NCI-H526 (cell line): ENCODE data around the gene RASSF7.

Experiments
- DNase-seq, 2 experiments: peaks; one replicate each; lab custom pipeline; 2025; lab: John Stamatoyannopoulos, UW

RASSF7 gene

DNA sequence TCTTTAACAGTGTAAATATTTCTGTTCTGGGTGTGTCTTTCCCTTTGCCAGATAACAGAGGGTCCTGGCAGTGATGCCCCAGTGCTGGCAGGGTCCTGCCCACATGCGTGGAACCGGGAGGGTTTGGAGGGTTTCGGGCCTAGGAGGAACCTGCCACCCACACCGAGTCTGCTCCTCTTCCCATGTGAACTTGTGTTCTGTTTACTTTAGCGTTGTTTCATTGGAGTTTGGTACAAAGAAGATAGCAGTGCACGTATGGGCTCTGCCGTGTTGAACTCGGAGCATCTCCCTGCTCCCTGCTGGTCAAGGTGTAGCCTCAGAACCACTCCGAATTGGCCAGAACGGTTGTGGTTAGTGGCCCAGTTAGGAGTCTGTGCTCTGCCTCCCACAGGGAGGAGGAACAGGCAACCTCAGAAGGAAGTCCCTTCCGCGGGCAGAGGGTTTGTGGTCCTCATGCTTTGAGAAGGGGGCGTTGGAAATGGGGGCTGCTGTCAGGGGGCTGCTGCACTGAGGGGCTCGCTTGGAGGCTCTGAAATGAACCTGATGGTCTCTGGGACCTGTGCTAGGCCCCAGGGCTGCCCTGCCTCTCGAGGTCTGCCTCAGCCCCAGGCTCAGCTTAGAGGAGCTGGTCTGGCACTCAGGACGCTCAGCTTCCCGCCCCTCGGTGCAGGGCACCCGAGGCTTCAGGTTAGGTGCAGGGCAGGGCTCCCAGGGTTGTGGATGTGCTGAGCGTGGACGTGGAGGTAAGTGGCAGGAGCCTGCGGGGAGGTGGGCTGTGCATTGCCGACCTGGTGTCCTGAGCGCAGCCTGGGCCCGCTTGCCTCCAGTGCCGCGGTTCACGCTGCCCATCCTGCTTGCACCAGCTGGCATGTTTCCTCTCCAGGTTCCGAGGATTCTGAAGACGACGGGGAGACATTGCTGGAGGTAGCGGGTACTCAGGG, 25.9 kb downstream of the RASSF7 start:
- DNase-seq = no peak

DNA sequence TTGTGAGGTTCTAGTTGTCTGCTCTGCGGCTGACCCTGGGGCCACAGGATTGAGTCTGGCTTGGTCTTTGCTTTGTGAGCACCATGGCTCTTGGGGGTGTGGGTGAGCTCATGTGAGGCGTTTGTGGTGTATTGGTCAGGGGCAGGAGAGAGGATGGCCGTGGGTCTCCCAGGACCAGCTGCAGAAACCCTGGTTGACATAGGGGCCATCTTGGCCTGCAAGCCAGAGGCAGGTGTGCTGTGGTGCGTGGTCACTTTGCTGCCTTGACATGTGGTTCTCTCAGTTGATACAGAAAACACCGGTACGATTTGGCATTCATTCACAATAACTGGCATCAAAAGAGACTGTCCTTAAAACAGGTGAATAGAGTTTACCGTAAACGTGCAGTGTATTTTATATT, 26.8 kb downstream of the RASSF7 start:
- no peak for DNase-seq

DNA sequence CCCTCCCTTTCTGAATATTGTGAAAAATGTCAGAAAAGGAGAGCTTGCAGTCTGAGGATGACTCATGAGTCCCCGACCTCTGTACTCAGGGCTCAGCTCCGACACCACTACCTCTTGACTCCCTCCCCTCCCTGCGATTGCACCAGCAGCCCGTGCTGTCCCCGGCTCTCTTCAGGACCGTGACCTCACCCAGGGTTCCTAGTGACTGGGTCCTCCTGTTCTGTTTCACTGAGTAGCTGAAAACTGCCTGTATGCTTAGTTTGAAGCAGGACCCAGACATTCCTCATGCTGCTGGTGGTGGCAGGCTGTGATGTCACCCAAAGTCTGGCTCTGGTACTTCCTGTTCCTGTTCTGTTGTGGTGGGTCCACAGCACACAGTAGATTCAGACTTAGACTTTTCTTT, 27.2 kb downstream of the RASSF7 start:
- no peak for DNase-seq

DNA sequence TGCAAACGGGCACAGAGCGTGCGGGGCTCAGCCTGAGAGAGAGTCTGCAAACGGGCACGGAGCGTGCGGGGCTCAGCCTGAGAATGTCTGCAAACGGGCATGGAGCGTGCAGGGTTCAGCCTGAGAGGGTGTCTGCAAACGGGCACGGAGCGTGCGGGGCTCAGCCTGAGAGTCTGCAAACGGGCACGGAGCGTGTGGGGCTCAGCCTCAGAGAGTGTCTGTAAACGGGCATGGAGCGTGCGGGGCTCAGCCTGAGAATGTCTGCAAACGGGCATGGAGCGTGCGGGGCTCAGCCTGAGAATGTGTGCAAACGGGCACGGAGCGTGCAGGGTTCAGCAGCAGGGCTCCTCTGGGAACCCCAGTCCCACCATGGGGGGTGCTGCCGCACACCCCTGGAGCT, 29.0 kb downstream of the RASSF7 start:
- DNase-seq = no peak

DNA sequence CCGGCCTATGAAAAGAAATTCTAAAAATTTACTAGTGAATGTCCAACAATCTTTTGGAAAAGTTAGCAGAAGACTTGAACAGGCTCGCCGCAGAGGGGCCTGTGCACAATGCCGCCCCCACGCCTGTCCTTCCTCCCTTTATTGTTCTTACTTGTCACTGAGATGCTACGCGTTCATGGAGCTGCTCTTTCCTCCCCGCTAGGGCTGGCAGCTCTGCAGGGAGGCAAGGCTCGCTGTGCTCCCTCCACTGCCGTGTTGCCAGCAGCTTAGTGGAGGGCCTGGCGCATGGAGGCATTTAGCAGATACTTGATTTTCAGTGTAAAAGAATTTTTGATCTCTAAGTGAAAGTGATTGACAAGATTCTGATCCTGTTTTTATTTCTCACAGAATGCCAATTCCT, 30.2 kb downstream of the RASSF7 start:
- no peak for DNase-seq

DNA sequence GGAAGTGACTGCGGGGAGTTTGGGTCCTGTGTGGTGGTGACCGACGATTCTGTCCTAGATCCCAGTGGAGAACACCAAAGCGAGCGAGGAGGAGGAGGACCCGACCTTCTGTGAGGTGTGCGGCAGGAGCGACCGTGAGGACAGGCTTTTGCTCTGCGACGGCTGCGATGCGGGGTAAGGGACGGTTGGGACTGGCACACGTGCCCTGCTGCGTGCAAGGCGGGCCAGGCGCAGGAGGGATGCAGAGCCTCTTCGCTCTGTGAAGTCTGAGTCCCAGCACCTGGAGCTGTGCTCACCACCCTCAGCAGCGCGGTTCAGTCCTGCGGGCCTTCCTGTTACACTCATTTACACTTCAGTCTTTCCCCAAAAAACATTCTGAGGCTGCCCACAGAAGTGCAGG, 31.7 kb downstream of the RASSF7 start:
- no peak for DNase-seq

DNA sequence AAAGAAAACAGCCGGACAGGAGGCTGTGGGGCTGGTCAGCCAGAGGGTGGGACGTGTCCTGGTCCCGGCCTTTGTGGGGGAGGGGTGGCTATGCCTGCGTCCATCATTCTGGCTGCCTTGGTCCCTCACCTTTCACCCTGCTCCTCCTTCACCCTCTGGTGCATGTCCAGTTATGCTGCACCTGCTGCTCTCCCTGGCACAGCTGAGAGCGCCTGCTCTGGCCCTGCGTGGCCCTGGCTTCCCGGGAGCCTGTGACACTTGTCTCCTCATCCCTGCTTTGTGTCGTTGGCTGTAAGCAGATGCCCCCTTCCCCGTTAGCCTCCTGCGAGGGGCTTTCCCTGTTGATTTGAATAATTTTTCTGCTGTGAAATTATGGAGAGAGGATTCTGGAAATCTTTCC, 32.1 kb downstream of the RASSF7 start:
- no peak for DNase-seq

DNA sequence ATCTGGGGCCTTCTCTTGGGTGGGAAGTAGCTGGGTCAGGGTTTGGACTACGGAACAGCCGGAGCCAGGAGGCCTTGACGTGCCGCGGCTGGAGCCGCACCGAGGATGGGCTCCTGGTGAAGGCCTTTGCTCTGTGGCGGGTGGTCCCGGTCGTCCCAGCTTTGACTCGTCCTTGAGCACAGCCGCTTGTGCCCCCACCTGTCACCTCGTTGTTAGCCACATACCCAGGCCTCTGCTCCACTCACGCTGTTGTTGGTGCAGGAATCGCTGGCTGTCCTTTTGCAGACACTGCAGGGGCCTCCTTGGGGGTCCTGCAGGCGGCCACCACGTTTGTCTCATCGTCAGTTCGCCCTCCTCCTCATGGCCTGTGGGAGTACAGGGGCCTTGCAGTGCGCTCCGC, 32.6 kb downstream of the RASSF7 start:
- no peak for DNase-seq

DNA sequence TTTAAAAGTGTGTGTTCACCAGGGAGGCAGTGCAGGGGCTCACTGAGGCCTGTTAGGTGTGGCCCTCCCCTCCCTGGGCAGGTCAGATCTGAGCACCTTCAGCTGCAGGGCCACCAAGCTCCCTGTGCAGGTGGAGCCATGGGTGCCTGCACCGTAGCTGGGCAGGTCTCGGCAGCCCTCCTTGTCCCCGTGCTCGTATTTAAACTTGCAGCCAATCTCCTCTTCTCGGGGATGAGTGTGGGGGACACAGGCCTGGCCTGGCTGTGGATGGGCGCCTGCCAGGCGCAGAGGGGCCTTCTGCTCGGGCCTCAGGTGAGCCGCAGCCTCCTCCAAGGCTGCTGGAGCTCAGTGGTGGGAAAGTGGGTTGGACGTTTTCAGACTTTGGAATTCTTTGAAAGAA, 34.6 kb downstream of the RASSF7 start:
- no peak for DNase-seq

DNA sequence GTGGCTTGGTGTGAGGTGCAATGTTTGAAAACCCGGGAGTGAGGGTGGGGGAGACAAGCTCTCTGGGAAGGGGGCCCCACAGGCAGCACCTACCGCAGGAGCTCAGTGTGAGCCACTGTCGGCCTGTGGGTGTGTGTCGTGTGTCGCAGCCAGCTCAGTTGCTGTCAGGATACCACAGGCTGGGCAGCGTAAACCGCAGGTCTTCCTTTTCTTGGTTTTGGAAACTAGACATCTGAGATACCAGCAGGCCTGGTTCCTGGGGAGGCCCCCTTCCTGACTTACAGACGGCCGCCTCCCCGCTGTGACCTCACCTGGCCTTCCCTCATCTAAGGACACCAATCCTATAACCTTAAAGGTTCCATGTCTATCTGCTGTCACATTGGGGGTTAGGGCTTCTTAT, 35.6 kb downstream of the RASSF7 start:
- no peak for DNase-seq

DNA sequence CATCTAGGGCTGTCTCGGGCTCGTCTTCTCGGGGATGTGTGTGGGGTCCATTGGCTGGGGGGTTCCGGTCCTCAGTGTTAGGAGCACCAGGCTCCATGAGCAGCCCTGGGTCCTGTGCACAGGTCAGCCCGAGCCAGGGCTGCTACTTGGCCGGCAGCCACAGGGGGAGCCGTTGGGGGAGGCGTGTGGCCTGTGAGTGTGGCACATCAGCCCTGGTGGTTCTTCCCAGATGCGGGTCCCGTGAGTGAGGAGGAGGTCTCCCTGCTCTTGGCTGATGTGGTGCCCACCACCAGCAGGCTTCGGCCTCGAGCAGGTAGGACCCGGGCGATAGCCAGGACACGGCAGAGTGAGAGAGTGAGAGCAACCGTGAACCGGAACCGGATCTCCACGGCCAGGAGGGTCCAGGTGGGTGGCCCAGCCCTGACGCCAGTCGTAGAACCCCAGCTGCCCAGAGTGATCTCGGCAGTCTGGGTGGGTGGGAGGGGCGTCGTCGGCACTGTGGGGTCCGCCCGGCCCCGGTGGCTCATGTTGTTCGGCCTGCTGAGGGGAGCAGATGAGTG, 36.5 kb downstream of the RASSF7 start:
- DNase-seq = no peak

DNA sequence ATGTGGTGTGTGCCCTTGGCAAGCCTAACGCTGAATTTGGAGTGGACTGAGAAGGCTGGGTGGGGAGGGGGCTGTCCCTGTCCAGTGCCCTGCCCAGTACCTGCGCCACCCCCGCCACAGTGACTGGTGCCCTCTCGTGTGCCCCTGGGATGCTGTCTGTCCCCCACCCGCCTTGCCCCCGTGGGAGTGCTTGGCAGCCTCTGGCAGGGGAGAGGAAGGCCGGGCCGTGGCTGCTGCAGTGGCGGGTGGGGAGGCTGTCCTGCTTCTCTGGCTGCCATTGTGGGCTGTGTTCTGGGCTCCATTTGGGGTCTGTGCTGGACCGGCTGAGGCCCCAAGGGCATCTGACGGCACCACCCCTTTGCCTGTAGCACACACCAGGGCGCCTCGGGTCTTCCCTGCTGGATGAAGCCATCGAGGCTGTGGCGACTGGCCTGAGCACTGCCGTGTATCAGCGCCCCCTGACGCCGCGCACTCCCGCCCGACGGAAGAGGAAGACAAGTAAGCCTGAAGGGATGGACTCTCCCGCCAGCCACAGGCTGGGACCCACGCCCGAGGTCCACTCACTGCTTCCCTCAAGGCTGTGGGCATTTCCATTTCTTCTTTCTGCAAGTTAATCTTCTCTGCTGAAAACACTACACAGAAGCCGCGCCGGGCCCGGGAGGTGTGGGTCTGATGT, 37.4 kb downstream of the RASSF7 start:
- no peak for DNase-seq

DNA sequence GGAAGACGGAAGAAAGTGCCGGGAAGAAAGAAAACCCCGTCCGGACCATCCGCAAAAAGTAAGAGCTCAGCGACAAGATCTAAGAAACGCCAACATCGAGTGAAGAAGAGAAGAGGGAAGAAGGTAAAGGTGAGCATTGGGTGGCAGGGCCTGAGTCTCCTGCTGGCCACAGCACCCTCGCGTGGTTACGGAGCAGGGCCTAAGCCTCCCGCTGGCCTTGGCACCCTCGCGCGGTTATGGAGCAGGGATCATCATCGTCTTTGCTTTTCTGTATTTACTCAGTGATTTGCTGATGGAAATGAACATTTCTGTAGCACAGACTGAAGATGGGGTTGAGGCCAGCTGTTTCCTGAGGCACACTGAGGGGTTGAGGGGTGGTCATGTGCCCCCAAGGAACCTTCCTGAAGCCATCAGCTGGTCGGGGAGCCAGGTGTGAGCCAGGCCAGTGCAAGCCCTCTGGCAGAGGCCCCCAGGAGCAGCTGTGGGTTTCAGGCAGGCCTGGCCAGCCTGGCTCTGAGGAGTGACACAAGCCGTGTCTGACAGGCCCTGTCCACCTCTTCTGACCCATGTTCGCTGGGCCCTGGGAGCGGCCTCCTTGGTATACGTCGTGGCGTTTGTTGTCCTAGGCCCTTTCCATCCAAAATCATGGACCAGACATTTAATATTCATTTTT, 40.9 kb downstream of the RASSF7 start:
- DNase-seq = no peak

DNA sequence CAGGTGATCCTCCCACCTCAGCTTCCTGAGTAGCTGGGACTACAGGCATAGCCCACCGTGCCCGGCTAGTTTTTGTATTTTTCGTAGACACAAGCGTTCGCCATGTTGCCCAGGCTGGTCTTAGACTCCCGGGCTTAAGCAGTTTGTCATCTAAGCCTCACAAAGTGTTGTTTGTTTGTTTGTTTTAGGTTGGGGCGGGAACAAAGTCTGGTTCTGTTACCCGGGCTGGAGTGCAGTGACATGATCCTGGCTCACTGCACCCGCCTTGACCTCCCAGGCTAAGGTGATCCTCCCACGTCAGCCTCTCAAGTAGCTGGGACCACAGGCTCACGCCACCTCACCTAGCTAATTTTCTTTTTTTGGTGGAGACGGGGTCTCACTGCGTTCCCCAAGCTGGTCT, 42.4 kb downstream of the RASSF7 start:
- no peak for DNase-seq

DNA sequence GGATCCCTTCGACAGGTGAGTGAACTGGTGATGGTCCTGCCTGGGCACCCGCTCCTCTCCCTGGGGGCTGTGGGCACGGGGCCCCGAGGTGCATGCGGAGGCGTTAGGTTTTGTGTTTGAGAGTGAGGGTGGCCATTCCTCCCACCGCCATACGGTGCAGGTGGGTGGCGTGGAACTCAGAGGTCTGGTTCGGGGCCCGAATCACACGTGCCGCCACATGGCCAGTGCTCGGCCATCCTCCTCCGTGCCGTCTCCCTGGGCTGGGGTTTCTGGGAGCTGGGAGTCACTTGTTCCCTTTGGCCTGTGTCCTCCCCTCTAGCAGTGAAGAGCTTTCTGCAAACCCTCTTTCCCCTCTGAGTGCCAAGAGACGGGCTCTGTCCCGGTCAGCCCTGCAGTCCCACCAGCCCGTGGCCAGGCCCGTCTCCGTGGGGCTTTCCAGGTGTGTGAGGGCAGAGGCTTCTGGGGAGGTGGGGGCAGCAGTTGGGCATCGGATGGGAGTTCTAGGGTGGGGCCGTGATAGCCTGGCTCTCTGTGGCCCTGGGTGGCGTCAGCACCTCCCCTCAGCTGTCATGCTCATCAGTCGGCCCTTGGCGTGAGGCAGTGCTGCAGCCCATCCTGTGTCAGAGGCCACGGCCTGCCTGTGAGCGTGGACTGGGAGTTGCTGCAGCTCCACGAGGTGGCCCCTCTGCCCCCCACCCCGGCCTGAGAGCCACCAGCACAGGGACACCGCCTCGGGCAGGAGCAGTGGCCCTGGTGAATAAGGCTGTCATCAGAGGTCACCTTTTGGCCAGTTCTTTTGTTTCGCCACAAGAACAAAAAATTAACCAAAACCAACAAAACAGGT, 44.7 kb downstream of the RASSF7 start:
- DNase-seq = no peak

DNA sequence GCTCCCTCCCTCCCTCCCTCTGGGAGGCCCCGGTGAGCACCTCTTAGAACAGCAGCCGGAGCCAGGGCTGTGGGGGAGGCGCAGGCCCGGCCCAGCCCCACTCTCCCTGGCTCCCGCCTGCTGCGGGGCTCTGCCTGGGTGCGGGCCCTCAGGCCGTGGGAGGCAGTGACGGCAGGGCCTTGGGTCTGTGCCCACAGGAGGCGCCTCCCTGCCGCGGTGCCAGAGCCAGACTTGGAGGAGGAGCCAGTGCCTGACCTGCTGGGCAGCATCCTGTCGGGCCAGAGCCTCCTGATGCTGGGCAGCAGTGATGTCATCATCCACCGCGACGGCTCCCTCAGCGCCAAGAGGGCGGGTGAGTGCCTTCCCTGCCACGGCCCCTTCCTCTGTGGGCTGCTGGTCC, 45.5 kb downstream of the RASSF7 start:
- DNase-seq = no peak

DNA sequence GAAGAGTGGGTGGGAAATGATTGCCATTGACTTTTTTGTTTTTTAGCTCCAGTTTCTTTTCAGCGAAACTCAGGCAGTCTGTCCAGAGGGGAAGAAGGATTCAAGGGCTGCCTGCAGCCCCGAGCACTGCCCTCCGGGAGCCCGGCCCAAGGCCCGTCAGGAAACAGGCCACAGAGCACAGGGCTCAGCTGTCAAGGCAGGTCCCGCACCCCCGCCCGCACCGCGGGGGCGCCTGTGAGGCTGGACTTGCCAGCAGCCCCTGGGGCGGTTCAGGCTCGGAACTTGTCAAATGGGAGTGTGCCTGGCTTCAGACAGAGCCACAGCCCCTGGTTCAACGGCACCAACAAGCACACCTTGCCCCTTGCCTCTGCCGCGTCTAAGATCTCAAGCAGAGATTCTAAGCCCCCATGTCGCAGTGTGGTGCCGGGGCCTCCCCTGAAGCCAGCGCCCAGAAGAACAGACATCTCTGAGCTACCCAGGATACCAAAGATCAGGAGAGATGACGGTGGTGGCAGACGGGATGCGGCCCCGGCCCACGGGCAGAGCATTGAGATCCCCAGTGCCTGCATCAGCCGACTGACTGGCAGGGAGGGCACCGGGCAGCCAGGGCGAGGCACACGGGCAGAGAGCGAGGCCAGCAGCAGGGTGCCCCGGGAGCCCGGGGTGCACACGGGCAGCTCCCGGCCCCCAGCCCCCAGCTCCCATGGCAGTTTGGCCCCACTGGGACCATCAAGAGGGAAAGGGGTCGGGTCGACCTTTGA, 46.4 kb downstream of the RASSF7 start:
- DNase-seq = no peak

DNA sequence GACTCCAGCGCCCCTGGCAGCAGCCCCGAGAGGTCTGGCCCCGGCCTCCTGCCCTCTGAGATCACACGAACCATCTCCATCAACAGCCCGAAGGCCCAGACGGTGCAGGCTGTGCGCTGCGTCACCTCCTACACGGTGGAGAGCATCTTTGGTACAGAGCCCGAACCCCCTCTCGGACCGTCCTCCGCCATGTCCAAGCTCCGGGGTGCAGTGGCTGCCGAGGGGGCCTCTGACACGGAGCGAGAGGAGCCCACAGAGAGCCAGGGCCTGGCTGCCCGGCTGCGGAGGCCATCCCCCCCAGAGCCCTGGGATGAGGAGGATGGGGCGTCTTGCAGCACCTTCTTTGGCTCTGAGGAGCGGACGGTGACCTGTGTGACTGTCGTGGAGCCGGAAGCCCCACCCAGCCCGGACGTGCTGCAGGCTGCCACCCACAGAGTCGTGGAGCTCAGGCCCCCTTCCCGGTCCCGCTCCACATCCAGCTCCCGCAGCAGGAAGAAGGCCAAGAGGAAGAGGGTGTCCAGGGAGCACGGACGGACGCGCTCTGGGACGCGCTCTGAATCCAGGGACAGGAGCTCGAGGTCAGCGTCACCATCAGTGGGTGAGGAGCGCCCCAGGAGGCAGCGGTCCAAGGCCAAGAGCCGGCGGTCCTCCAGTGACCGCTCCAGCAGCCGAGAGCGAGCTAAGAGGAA, 47.3 kb downstream of the RASSF7 start:
- no peak for DNase-seq

DNA sequence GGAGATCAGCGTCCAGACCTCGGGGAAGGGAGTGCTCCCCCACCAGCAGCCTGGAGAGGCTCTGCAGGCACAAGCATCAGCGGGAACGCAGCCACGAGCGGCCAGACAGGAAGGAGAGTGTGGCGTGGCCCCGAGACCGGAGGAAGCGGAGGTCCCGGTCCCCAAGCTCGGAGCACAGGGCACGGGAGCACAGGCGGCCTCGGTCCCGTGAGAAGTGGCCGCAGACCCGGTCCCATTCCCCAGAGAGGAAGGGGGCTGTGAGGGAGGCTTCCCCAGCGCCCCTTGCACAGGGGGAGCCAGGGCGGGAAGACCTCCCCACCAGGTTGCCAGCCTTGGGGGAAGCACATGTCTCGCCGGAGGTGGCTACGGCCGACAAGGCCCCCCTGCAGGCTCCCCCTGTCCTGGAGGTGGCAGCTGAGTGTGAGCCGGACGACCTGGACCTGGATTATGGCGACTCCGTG, 48.1 kb downstream of the RASSF7 start:
- DNase-seq = no peak

DNA sequence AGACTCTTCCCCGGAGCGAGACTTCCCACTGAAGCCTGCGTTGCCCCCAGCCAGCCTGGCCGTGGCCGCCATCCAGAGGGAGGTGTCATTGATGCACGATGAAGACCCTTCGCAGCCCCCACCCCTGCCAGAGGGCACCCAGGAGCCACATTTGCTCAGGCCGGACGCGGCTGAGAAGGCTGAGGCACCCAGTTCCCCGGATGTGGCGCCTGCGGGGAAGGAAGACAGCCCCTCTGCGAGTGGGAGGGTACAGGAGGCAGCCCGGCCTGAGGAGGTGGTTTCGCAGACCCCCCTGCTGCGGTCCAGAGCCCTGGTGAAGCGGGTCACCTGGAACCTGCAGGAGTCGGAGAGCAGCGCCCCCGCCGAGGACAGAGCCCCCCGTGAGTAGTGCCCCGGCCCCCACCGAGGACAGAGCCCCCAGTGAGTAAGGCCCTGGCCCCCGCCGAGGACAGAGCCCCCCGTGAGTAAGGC, 48.6 kb downstream of the RASSF7 start:
- DNase-seq = no peak
